Activated B cell treated with CpG ODN at 0.5 μM for 24 hours (primary cell): ENCODE measurements around the gene NEURL2. TPM values are rescaled to one million over a fixed set of nuclear protein-coding genes. Genes with fewer than 3 reads are reported as not detected.

ENCODE experiments used
- ATAC-seq: fragments of 200-7000 bp; cut with Tn5 transposase; one replicate; pipeline ENCODE4 v1.10.0; 2021; ENCODE audit warnings: low read depth, mild to moderate bottlenecking, moderate library complexity
- CTCF ChIA-PET: fragments of 350-600 bp; sonication (Branson Sonifier 250); formaldehyde crosslinking; loops from one replicate; lab custom pipeline; 2021; ENCODE audit warnings: antibody characterized with exemption; lab: Charles Lee
- POLR2A ChIA-PET: fragments of 350-600 bp; sonication (Branson Sonifier 250); formaldehyde crosslinking; loops from one replicate; lab custom pipeline; 2021; ENCODE audit warnings: antibody characterized with exemption; lab: Charles Lee
- DNase-seq: peaks from one replicate; pipeline ENCODE4 v3.0.0; 2022
- H3K27ac Mint-ChIP-seq: one replicate; pipeline ENCODE4 v1.8.0; 2020; ENCODE audit warnings: mixed read lengths
- H3K27me3 Mint-ChIP-seq: one replicate; pipeline ENCODE4 v1.8.0; 2021; ENCODE audit warnings: mixed read lengths
- H3K36me3 Mint-ChIP-seq: one replicate; pipeline ENCODE4 v1.8.0; 2021; ENCODE audit warnings: low read depth, mixed read lengths
- H3K4me1 Mint-ChIP-seq: one replicate; pipeline ENCODE4 v1.8.0; 2021; ENCODE audit warnings: mixed read lengths
- H3K4me3 Mint-ChIP-seq: one replicate; pipeline ENCODE4 v1.8.0; 2020; ENCODE audit warnings: mild to moderate bottlenecking, mixed read lengths
- H3K9me3 Mint-ChIP-seq: one replicate; pipeline ENCODE4 v1.8.0; 2020; ENCODE audit warnings: mixed read lengths
- CTCF ChIP-seq: fragments of 200-600 bp; IDR thresholded peaks from one replicate; pipeline ENCODE4 v1.8.0; 2022; ENCODE audit warnings: antibody characterized with exemption, mild to moderate bottlenecking
- intact Hi-C: fragments of 100-400 bp; cut with micrococcal nuclease; formaldehyde crosslinking; loops from one replicate; pipeline ENCODE4 v1.15.1; 2024
- total RNA-seq: library from RNA; stranded (reverse); gene quantifications from 2 replicates; pipeline ENCODE4 v1.2.3, GENCODE V29; 2022

NEURL2 gene
- total RNA-seq, 1 donor from 2014 or later: 2.0 TPM

- no peak for TF ChIP-seq CTCF
- no peak overlapping the region for H3K27ac Mint-ChIP-seq
- intact Hi-C loops: no loop called here
Observed at GRCh38 chr20:45897289-45897688, 6.3 kb upstream of the NEURL2 start.

GRCh38 chr20:45896641-45897161, 5.7 kb upstream of the NEURL2 start:
- intact Hi-C loops: no loop called here
- Mint-ChIP-seq H3K4me3 (no peak overlapping the region), H3K27me3 (no peaks in the 10 kb centered on the region), H3K27ac (no peak overlapping the region), H3K36me3 (peaks cover 40% of the 10 kb centered on the region), H3K9me3 (no peaks in the 10 kb centered on the region), H3K4me1 (peaks cover 17% of the 10 kb centered on the region)
- no peak for TF ChIP-seq CTCF
- POLR2A ChIA-PET: interaction anchor here (0.7 to 0.8 kb wide), 2 partner anchors 9 to 14 kb away, joined by 4 read pairs; no protein-coding TSS in a partner anchor
- DNase-seq (no peak), ATAC-seq (no peak)
- CTCF ChIA-PET: no interaction called here

More at GRCh38 chr20:45897289-45897688, 6.3 kb upstream of the NEURL2 start:
- POLR2A ChIA-PET: interaction anchor here (0.7 kb wide), 1 partner anchor 14 kb away, joined by 4 read pairs; no protein-coding TSS in a partner anchor
- DNase-seq (no peak), ATAC-seq (no peak)
- H3K4me3 Mint-ChIP-seq: no peak overlapping the region
- H3K9me3 Mint-ChIP-seq: no peaks in the 10 kb centered on the region
- H3K36me3 Mint-ChIP-seq: peaks cover 40% of the 10 kb centered on the region
- peaks cover 17% of the 10 kb centered on the region for H3K4me1 Mint-ChIP-seq
- CTCF ChIA-PET: no interaction called here
- H3K27me3 Mint-ChIP-seq: no peaks in the 10 kb centered on the region

- Mint-ChIP-seq H3K4me3 (no peak overlapping the region), H3K4me1 (peaks cover 28% of the 10 kb centered on the region), H3K9me3 (no peaks in the 10 kb centered on the region), H3K27me3 (no peaks in the 10 kb centered on the region), H3K27ac (no peak overlapping the region), H3K36me3 (peaks cover 43% of the 10 kb centered on the region)
- ATAC-seq (no peak), DNase-seq (no peak)
- intact Hi-C loops: loop anchor here (5.0 kb wide), 1 partner anchor 62 kb away; the partner anchor contains the start of gene SNX21
- ChIA-PET POLR2A (no interaction called here), CTCF (no interaction called here)
- TF ChIP-seq CTCF: no peak
Observed at GRCh38 chr20:45894797-45895196, 3.8 kb upstream of the NEURL2 start.

- no peak for TF ChIP-seq CTCF
- intact Hi-C loops: loop anchor here (5.0 kb wide), 1 partner anchor 62 kb away; the partner anchor contains the start of gene SNX21
- no peak overlapping the region for H3K27ac Mint-ChIP-seq
- CTCF ChIA-PET: interaction anchor here (1.5 kb wide), 1 partner anchor 94 kb away, joined by 3 read pairs; no protein-coding TSS in a partner anchor
- ATAC-seq: no peak
- peaks cover 40% of the 10 kb centered on the region for H3K36me3 Mint-ChIP-seq
- H3K9me3 Mint-ChIP-seq: no peaks in the 10 kb centered on the region
- no peak for DNase-seq
- H3K4me1 Mint-ChIP-seq: peaks cover 30% of the 10 kb centered on the region
- no peaks in the 10 kb centered on the region for H3K27me3 Mint-ChIP-seq
- POLR2A ChIA-PET: interaction anchor here (0.9 to 5.6 kb wide), 3 partner anchors 12 to 41 kb away, joined by 4 to 84 read pairs (median 43); partner anchors contain the start of genes PCIF1 and ZSWIM1
- H3K4me3 Mint-ChIP-seq: no peak overlapping the region
Observed at GRCh38 chr20:45893831-45894230, 2.8 kb upstream of the NEURL2 start.

- Mint-ChIP-seq H3K36me3 (peaks cover 31% of the 10 kb centered on the region), H3K4me3 (peak overlapping the region; percentile 93), H3K9me3 (no peaks in the 10 kb centered on the region), H3K27ac (peak overlapping the region; percentile 1), H3K27me3 (no peaks in the 10 kb centered on the region), H3K4me1 (peaks cover 30% of the 10 kb centered on the region)
- DNase-seq (no peak), ATAC-seq (no peak)
- CTCF ChIA-PET: interaction anchor here (0.6 to 3.7 kb wide), 3 partner anchors 10 to 93 kb away, joined by 3 to 15 read pairs (median 3); partner anchors contain the start of gene PCIF1
- POLR2A ChIA-PET: interaction anchor here (0.9 to 5.6 kb wide), 6 partner anchors 11 to 56 kb away, joined by 3 to 84 read pairs (median 5); partner anchors contain the start of genes ACOT8, PCIF1 and ZSWIM1
- intact Hi-C loops: loop anchor here (5.0 kb wide), 1 partner anchor 61 kb away; the partner anchor contains the start of gene SNX21
- no peak for TF ChIP-seq CTCF
Observed at GRCh38 chr20:45892828-45893500, 2.0 kb upstream of the NEURL2 start.
